EH (cell line): ENCODE results near the gene ACTG1.

Experiments used
- DNase-seq: peaks from one replicate; pipeline ENCODE4 v3.0.0-alpha.2; 2015; ENCODE audit warnings: low read depth

ACTG1 gene

GRCh38 chr17:81512562-81513371 lies at the start of gene ACTG1:
Gene ACTG1 (minus strand): TSS chr17:81512799. CDS start chr17:81512354, 445 bp downstream.
- DNase-seq = peak; percentile 94

DNA sequence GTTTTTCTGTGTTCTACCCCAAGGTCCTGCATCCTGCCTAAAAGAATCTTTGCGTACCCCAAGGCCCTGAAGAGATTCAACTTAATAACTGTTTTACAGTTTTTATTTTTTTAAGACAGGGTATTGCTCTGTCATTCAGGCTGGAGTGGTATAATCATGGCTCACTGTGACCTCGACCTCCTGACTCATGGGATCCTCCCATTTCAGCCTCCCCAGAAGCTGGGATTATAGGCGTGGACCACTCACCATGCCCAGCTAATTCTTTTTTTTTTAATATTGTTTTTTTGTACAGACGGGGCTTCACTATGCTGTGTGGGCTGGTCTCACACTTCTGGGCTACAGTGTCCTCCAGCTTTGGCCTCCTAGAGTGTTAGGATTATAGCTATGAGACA lies 48.9 kb upstream of the ACTG1 start:
- DNase-seq = peak; percentile 62

DNA sequence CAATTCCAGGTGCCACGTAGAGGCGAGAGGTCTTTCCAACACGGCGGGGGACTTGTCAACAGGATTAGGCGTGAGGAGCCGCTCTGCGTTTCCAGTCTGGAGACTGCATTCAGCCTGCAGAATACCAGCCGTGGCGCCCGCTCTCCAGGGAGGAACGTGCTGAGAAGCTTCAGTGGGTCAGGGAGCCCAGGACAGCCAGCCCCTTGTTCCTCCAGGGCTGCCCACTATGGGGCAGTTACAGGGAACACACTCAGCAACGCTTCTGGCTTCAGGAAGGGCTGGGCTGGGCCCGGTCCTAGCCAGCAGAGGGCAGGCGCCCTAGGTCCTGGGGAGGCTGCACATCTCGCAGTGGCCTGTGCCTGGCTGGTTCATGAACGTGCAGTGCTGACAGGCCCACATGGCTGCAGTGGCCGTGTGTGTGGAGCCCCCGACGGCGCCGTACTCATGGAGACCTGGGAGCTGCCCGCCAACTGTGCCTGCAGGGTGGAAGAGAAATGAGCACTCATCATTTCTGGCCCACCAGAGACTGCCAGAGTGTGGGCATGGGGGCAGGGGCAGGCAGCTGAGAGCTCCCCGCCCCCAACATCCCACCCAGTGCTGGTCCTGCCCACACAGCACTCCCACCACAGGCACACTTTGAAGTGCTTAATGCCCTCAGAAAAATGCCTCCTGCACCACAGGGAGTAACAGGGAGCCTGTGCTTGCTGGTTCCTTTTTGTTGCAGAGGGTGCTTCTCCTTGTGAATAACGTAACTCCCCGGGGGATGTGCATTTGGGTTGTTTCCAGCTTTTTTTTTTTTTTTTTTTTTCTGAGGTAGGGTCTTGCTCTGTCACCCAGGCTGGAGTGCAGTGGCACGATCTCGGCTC lies 46.6 kb upstream of the ACTG1 start:
- no peak for DNase-seq

- no peak for DNase-seq
Observed at GRCh38 chr17:81558115-81558468, 45.5 kb upstream of the ACTG1 start.

GRCh38 chr17:81557276-81558114 lies 44.9 kb upstream of the ACTG1 start:
- no peak for DNase-seq

GRCh38 chr17:81556863-81557262 lies 44.3 kb upstream of the ACTG1 start:
- DNase-seq = no peak

DNA sequence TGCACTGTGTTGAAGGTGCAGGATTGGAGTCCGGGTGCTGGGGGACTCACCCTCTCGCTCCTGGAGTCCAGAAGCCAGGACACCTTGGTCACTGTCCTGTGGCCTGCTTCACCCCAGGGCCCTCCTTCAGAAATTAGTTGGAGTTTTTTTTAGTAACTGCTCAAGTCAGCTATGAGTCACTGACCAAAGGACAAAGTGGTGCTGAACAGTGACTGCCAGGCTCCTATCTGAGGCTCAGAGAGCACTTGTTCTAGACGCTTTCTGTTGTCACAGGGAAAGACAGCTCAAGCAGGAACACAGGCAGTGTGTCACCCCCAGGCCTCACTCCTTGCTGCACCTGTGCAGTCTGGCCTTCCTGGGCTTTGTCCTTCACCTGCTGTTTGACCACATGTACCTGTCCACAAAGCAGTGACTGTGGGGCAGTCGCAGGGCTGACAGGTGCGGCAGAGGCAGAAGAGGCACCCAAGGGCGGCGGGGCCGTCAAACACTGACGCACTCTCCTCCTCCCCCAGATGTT lies 43.6 kb upstream of the ACTG1 start:
- DNase-seq = peak; percentile 79

- DNase-seq = peak; percentile 98
Observed at GRCh38 chr17:81553616-81554181, 41.1 kb upstream of the ACTG1 start.

GRCh38 chr17:81553018-81553615 lies 40.5 kb upstream of the ACTG1 start:
- peak; percentile 85 for DNase-seq

DNA sequence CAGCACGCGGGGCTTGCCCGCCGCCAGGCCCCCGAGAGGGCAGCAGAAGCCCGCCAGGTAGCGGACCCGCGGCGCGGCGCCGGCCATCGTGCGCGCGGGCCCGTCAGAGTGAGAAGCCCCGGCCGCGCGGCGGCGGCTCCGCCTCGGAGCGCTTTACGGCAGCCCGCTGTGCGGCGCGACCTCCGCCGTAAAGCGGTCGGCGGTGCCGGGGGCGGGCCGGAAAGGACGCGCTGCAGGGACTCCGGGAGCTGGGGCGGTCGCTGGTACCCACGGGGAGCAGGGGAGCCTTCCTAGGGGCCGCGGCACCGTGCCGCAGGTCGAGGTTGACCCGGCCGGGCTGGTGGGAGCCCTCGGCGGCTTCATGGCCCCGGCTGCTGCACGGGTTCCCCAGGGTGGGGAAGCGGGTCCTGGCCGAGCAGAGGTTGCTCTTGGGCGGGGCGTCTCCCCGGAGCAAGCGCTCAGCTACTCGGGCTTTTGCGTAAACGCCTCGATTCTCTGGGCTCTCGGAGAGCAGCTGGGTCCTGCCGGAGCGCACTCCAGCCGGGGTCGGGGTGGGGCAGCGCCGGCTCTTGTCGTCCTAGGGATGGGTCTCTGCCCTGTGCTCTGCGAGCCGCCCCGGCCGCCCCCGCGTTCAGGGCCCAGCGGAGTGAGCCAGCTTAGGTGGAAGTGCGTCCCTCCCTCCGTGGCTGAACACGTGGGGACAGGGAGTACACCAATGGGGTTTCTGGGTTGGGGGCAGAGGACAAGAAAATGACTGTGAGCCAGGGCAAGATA lies 39.8 kb upstream of the ACTG1 start, which contains the start of gene FAAP100:
TSS of gene FAAP100 (minus strand) at position 110 of the 774 bp plus-strand sequence. CDS start at position 87, 23 bp downstream.
- peak; percentile 79 for DNase-seq

DNA sequence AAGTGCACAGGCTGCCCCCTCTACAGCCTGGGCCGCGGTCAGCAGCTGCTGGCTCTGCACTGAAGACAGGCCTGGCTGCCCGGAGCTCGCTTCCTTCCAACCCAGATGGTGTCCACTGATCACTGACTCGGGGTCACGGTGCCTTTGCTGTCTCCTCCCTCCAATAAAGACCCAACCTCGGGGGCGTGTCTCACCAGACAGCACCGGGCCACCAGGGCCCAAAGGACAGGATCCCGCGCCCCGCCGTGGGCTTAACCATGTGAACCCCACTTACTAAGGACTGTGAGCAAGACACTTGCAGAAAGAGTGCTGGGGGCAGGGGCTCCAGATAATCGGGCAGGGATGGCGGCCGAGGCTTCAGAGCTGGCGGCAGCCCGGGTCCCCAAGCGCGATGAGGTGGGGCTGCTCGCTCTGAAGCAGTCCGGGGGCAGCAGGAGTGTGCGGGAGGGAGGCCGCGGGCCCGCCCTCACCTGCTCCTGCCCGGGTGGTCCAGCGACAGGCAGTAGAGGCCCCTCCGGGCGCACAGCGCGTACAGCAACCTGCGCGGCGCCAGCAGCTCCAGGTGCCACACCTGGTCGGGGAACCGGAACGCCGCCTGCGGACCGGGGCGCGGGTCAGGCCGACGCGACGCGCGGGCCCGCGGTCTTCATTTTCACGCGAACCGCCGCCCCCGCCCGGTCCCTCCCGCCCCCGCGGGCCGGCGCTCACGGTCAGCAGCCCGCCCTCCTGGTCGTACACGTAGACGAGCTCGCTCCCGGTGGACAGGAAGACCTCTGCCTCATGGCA lies 39.1 kb upstream of the ACTG1 start:
- DNase-seq = peak; percentile 52

- no peak for DNase-seq
Observed at GRCh38 chr17:81550830-81551457, 38.3 kb upstream of the ACTG1 start.

DNA sequence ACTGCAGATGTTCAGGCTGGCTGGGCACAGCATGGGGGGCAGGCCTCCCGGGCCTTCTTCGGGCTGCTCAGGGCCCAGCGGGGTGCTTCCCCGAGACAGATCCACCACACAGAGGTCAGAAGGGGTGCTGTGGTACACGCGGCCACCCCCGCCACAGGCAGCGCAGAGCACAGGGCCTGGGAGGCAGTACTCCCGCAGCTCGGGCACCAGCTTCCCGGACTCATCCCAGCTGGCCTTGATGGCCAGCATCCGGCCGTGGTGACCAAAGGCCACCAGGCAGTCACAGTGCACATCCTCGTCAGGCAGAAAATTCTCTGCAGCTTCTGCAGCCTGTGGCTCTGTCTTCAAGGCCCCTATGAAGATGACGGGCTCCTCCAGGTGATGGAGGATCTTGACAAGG lies 37.7 kb upstream of the ACTG1 start:
- DNase-seq = no peak

- DNase-seq = no peak
Observed at GRCh38 chr17:81549826-81550225, 37.2 kb upstream of the ACTG1 start.

GRCh38 chr17:81549031-81549557 lies 36.5 kb upstream of the ACTG1 start:
- no peak for DNase-seq

- DNase-seq = no peak
Observed at GRCh38 chr17:81547614-81547982, 35.0 kb upstream of the ACTG1 start.

DNA sequence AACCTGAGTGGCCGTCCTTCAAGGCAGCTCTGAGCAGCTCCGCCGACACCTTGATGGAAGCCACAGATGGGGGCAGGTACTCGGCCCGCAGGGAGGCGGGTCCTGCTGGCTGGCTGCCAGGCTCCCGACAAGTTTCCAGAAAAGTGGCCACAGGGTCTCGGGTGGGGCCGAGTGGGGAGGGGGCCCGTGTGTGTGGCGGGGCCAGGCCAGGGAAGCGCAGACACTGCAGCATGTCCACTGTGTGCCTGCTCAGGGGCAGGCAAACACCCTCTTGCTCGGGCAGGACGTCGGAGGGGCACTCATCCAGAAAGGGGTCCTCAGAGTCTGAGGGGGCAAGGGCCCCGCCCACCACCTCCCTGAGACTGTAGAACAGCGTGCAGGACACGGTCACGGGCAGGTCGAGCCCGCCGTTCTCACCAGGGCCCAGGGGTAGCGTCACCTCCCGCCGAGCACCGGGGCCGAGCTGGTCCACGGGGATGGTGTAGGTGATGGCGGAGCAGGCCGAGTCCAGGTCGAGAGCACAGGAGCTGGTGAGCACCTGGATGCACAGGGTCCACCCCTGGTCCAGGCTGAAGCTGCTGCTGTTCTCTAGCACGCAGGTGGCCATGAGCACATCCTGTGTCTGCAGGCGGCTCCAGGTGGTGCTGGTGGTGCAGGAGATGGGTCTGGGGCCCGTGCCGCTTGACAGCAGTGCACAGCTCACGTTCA lies 34.5 kb upstream of the ACTG1 start:
- no peak for DNase-seq
